Measurements from ENCODE around the gene SND1.

- TF ChIP-seq CTCF (IDR thresholded peaks at IDR 0.05) (no peak), EP300 (IDR thresholded peaks at IDR 0.05) (no peak), POLR2A (IDR thresholded peaks at IDR 0.05) (no peak)
These were observed 424.8 kb downstream of the SND1 start for GRCh38 chr7:128076796-128077271.
